ENCODE measurements around the gene ECE1.

The ECE1 gene

GRCh38 chr1:21289700-21290545 is at the start of gene ECE1:
ECE1 (minus strand) TSS chr1:21290463; CDS start chr1:21290414, 49 bp downstream.
- no peak for DNase-seq

- DNase-seq = no peak
These were observed 49.3 kb upstream of the ECE1 start for GRCh38 chr1:21339356-21340229.

- peak; percentile 74 for DNase-seq
These were observed 48.5 kb upstream of the ECE1 start for GRCh38 chr1:21338573-21339355.

- DNase-seq = no peak
These were observed 47.8 kb upstream of the ECE1 start for GRCh38 chr1:21337928-21338572.

GRCh38 chr1:21337454-21337927 is 47.2 kb upstream of the ECE1 start:
- no peak for DNase-seq

- DNase-seq = no peak
These were observed 46.8 kb upstream of the ECE1 start for GRCh38 chr1:21337010-21337437.

GRCh38 chr1:21335750-21336224 is 45.5 kb upstream of the ECE1 start:
- DNase-seq = peak; percentile 26

- no peak for DNase-seq
These were observed 44.9 kb upstream of the ECE1 start for GRCh38 chr1:21335088-21335691.

GRCh38 chr1:21334214-21335087 is 44.2 kb upstream of the ECE1 start:
- DNase-seq = no peak

- DNase-seq = no peak
These were observed 43.6 kb upstream of the ECE1 start for GRCh38 chr1:21333824-21334213.

- no peak for DNase-seq
These were observed 42.5 kb upstream of the ECE1 start for GRCh38 chr1:21332554-21333311.

GRCh38 chr1:21331752-21332478 is 41.7 kb upstream of the ECE1 start:
- no peak for DNase-seq

- DNase-seq = no peak
These were observed 40.3 kb upstream of the ECE1 start for GRCh38 chr1:21330544-21330943.

- no peak for DNase-seq
These were observed 39.1 kb upstream of the ECE1 start for GRCh38 chr1:21329209-21329844.

GRCh38 chr1:21327566-21328323 is 37.5 kb upstream of the ECE1 start:
- no peak for DNase-seq

- no peak for DNase-seq
These were observed 36.6 kb upstream of the ECE1 start for GRCh38 chr1:21326861-21327344.

- no peak for DNase-seq
These were observed 35.6 kb upstream of the ECE1 start for GRCh38 chr1:21325731-21326387.
